Stimulated activated CD4-positive, alpha-beta T cell treated with anti-CD3 and anti-CD28 coated beads, TNF-alpha, amount 100 ng/mL, for 24 hours (primary cell): ENCODE measurements around the gene ARHGAP20.
"Not testable (repeated sequence)": the region's sequence is repeated elsewhere in the genome, so short reads cannot be mapped to it uniquely, and the experiment has no call there.

Experiments
- DNase-seq, 3 experiments: peaks; one replicate each; pipeline ENCODE4 v3.0.0-alpha.2; 2020; ENCODE audit warnings: low read depth in 3 of 3

ARHGAP20 gene

DNA sequence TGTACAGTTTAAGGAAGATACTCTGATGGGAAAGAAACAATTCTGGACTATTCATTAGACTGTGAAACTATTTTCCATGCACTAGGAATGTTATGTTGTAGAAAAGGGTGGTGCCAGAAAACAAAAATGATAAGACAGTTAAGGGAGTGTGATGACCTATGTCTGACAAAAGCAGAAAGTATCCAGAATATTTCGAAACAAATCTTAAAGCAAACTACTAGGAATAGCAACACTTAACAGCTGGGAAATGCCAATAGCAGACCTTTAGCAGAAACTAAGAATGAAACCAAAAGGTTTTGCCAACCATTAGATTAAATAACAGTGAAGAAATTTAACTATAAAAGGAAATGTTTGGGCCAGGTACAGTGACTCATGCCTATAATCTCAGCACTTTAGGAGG is 3.3 kb upstream of the ARHGAP20 start:
- DNase-seq = no peak

DNA sequence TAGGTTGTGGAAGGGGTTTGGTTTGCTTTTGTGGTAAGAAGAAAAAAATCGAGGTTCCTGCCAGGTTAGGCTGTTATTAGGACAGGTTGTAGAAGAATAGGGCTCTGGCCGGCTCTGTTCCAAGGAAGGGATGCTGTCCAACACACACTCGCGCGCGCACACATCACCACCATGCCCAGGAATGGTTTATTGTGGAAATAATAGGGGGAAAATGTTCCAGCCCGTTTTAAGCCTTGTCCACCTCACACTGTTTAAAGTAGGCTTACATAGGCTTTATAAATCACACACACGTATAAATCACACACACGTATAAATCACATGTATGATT is 1.2 kb upstream of the ARHGAP20 start:
- no peak for DNase-seq

DNA sequence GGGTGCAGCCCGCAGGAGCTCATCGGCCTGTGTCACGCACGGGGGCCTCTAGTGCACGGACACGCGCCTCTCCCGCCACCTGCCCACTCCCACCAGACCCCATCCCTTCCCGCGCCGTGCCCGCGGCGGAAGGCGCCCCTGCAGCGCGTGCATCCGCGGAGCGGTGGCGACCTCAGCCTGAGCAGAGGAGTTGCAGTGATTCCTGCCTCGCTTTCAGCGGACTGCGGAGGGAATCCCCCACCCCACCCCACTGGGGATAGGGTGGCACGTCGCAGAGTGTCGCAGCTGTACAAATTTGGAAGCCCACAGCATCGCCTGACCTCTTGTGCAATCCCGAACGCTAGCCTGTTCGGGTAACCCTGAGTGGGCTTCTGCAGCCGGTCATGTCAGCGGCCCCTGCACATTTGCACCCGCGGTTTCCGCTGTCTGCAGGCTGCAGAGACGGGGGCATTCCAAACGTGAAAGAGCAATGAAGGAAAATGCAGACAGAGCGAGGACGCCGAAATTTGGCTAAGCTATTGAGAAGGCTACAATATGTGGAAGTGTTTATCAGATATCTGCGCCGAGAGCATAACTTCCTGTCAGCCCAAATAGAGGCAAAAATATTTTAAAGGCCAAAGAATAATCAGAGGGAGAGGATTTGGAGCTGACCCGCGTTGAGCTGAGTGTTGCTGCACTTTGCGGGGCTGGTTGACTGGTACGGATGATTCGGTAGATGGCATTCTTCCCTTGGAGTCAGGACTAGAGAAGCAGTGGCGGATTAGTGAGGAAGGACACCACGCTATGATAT is 617 bp upstream of the ARHGAP20 start:
- DNase-seq = no peak

DNA sequence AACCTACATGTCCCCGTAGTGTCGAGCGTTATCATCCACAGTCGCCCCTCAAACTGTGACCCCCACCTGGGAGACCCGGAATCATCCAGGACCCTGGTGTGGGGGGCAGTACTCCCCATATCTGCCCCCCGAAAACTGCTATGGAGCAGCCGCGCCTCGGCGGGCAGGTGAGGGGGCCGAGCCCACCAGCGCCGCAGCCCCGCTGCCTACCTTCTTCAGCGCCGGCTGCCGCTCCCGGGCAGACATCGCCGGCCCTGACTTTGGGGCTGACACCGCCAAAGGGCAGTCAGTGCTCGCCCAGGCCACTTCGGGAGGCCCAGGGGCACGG is 825 bp downstream of the ARHGAP20 start:
- DNase-seq = no peak

DNA sequence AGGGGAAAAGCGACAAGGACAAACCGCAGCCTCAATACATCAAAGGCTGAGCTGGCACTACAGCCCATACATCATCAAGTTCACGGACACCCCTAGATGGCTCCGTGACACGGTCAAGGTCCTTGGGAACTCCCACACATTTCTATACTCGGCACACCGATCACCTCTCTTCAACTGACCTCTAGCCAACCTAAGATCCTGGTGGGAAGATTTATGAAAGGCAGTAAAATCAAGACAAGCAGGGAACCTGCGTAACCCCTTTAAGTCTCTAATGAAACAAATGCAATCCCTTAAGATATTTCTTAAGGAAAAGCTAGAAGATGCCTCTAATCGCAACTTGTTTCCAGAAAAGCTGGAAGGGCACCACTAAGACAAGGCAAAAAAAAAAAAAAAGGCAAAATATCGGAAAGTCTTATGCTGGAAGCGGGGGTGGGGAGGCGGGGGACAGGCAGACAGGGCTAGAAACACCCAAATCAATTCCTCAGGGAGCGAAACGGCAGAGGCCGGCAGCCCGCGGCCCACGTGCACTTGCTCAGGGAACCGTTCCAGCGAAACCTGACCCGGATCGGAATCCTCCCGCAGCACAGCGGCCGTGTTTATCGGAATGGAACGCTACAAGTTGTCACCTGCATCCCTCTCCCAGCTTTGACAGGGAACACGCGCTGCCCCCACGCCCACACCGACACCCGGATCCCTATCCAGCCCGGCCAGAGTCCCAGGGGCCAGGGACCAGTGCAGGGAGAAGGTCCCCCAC is 1.4 kb downstream of the ARHGAP20 start:
- DNase-seq = no peak

DNA sequence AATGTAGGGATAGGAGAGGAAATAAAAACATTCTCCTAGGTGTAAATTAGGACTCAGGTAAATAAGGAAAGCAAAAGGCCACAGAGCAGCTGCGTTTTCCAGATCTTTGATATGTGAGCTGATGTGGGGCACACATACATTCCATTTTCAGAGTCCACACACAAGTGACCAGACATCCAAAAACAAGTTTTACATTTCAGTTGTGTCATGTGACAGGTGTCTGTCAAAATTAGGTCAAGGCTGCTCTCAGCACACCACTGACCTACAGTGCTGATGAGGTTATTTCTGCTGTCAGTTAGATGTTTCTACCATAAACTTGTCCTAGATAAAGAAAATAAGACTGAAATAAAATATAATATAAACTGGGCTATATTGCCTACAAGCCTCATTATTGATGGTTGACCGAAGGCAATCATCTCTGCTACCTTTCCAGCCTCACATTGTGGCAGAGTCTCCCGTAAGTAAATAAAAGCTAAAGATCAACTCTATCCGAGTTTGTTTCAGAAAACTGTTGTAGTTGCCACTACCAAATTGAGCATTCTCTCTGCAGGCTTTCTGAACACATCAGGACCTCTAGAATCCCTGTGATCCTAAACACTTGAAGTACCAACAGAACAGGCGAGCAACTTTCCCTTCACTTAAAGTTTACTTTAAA is 7.9 kb downstream of the ARHGAP20 start:
- no peak for DNase-seq

DNA sequence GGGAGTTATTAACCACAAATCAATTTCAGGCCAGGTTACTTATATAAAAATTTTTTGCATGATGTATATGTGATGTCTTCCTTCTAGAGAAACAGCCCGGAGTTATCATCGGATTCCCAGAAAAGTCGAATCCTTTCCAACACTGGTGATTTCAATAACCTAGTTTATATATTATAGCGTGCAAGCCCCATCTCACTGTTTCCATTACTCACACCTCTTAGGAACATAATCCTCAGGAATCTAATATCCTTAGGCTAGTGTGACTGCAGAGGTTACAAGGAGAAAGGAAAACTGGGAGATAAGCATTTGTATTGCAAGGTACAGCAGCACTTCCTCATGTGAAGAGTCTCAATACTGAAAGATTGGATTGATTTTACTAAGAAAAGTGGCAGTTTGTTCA is 20.3 kb downstream of the ARHGAP20 start:
- DNase-seq = no peak

DNA sequence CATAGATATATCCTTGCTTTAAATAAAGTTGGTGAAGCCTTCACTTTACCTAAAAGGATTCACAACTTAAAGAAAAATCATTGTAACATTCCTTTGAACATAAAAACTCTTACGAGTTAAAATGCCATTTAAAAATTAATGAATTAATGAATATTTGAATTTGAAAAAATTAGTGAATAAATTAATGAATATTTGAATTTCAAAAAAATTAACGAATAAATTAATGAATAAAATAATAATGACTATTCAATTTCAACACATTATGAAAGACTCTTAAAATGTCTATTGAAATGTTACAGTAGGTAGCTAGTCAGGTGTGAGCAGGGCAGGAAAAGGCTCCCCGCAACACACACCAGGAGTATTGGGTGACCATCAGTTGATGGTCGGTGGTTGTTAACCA is 22.9 kb downstream of the ARHGAP20 start:
- no peak for DNase-seq

DNA sequence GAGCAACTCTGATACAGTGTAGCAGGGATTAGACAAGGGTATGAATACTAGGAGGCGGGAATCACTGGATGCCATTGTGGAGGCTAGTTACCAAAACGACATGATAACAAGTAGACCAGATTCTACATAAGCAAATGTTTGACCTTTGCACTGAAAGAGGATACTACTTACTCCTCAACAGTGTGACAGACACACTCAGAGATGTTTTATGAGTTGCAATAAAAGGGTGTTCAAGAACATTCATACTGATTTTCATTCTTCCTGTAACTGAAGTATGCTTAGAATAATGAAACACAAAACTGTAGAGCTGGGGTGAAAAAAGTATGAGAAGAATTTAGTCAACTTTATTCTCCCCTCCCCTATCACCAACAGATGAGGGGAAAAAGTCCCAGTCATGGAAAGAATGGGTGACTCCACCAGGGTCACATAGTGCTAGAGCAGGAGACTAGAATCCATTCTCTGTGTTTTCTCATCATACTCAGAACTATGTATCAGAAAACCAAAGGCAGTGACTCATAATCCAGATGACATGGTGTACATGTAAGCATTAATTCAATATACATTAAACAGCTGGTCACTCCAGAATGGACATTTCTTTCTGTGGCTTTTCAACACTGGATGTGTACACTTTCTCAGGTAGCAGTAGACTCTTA is 32.8 kb downstream of the ARHGAP20 start:
- no peak for DNase-seq

DNA sequence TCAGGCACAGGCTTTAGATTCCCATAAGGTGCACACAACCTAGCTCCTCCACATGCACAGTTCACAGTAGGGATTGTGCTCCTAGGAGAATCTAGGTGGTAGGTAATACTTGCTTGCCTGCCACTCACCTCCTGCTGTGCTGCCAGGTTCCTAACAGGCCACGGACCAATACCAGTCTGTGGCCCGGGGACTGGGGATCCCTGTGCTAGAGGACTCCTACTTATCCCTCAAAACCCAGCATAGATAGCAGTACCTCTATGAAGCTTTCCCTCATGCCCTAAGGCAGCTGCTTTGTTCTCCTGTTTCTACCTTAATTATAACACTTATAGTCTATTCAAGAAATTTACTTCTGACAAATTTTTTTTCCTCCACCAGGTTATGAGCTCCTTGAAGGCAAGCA is 36.7 kb downstream of the ARHGAP20 start:
- no peak for DNase-seq

DNA sequence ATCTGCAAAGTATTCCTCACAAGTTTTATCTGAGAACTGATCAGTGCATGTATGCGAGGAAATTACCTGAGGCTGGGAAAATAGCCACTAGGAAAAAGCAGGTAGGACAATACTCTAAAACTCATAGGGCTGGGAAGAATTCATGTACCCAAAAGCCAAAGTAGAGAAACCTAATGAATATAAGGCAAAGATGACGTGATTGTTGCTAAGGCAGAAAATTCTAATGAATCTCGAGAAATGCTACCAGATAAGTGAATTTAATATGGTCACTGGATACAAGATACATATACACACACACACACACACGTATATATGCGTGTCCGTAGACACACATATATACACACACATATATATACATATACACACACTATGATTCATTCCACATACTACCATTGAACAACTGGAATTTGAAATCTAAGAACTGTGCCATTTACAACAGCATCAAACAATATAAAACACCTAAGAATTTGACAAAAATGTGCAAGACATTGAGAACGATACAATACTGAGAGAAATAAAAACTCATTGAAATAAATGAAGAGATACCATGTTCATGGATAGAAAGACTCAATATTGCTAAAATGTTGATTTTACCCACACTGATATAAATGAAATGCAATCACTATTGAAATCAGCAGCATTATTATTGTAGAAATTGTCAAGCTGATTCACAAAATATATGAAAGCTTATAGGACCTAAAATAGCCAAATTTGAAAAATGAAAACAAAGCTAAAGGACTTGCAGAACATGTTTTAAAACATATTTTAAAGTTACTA is 46.4 kb downstream of the ARHGAP20 start:
- no peak for DNase-seq

DNA sequence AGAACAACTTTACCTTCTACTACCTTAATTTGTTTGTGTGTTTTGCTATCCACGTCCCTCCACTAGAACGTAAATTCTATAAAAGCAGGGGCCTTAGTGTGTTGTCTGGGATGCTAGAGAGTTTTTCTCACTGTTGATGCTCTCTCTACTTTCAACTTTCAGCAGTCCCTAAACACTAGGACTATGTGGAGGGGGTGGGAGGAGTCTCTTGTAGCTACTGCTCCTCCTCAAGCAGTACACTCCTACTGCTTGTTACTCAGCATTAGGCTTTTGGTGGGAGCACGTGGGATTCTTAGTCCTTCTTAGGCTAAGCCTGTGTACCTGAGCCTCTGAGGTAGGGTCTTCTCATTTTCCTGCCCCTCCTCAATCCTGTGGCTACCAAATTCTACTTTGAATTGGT is 56.3 kb downstream of the ARHGAP20 start:
- DNase-seq = no peak

DNA sequence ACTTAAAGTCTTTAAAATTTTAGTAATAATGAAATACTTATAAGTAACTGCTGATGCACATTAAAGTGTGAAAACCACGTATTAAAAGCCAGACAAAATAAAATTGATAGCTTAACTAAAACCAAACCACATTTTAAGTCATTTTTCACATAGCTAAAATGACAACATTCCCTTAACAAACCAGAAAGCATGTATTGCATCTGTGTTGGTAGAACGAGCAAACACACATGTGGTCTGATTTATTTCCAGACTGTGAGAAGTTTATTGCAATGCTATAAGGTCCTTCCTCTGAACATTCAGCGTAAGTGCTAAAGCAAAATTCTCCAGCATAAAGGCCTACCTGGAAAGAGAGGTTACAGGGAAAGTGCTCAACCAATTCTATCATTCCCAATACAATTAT is 57.8 kb downstream of the ARHGAP20 start:
- no peak for DNase-seq

DNA sequence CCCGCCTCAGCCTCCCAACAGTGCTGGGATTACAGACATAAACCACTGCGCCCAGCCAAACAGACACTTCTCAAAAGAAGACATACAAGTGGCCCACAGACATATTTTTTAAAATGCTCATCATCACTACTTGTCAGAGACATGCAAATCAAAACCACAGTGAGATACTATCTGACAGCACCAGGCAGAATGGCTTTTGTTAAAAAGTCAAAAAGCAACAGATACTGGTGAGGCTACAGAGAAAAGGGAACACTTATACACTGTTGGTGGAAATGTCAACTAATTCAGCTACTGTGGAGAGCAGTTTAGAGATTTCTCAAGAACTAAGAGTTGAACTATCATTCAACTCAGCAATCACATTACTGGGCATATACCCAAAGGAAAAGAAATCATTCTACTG is 67.0 kb downstream of the ARHGAP20 start:
- no peak for DNase-seq

DNA sequence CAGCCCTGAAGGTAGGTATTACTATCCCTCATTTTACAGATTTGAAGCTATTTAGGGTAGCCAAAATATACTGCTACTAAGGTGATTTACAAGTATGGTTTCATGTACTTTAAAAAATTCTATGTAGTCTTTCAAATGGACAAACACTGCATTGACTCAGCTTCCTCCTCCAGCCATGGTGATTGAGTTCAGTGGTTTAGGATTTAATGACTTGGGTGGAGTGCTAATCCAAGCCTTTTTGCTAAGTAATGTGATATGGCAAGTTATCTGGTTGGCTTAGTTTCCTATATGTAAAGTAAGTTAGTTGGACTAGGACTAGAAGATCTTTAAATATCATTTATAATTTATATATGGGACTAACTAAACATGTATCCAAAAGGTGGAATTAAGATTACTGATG is 77.9 kb downstream of the ARHGAP20 start:
- DNase-seq = no peak

DNA sequence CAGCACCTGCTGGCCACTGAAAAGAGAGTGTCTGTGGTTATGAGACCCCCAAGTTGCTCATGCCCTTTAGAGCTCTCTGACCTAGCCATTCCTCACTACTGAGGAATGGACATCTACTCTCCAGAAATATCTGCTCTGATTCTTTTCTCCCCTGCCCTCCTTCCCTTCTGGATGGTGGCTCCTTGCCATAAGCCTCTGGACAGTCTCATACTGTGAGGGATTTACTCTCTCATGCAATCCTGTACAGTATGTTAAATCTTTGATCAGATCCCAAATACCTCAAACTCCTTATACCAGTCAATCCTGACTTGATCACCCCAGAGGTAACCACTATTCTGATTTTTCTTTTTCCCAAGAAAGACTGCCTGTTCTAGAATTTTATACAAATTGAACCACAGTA is 80.7 kb downstream of the ARHGAP20 start:
- DNase-seq = no peak

DNA sequence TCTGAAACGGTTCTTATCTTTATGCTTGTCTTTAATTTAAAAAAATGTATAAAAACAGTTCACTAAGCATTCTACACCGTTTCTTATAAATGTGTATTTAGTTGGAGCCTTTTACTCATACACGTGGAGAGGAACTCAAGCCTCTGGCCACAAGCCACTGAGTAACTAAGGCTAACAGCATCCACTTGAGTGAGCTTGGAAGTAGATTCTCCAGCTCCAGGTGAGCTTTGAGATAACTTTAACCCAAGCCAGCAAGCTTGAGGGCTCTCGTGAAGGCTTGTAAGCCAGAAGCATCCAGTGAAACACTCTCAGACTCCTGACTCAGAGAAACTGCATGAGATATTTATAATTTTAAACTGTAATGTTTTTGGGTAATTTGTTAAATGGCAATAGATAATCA is 82.6 kb downstream of the ARHGAP20 start:
- DNase-seq = no peak

DNA sequence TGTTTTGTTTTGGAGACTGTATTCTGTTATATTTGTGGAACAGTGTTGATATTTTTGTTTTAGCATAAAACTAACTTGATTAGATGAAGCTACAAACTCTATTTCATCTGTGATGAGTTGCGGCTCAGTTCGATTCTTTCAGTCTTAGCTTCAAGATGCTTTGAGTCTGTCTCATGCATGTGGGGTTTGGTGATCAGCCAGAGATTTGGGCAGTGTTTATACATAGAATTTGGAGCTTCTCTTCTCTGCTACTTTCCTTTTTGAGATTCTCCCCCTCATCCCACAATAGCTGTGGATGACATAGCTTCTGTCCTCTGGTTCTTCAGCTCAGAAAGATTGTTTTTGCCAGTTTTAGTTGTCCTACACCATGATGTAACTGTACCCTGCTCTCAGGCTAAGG is 90.4 kb downstream of the ARHGAP20 start:
- no peak for DNase-seq

DNA sequence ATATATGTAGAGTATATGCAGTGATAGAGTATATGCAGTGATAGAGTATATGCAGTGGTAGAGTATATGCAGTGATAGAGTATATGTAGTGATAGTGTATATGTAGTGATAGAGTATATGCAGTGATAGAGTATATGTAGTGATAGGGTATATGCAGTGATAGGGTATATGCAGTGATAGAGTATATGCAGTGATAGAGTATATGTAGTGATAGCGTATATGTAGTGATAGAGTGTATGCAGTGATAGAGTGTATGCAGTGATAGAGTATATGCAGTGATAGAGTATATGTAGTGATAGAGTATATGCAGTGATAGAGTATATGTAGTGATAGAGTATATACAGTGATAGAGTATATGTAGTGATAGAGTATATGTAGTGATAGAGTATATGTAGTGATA is 92.9 kb downstream of the ARHGAP20 start:
- DNase-seq = not testable (repeated sequence)

DNA sequence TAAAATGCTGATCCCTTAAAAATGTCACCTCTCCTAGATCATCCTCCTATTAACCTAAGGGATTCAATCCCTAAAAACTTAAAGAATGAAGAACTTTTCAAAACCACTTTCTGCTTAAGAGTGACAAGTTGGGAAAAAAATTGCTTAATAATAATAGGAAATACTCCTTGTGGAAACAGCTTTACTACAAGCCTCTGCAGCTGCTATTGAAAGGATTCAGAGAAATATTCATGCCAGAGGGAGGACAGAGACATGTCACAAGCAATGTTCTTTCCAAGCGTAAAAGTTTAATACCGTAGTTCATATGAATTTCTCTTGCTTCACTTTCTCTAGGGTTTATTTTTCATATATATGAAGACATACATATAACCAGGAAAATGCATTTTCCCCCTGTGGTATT is 98.2 kb downstream of the ARHGAP20 start:
- DNase-seq = no peak

DNA sequence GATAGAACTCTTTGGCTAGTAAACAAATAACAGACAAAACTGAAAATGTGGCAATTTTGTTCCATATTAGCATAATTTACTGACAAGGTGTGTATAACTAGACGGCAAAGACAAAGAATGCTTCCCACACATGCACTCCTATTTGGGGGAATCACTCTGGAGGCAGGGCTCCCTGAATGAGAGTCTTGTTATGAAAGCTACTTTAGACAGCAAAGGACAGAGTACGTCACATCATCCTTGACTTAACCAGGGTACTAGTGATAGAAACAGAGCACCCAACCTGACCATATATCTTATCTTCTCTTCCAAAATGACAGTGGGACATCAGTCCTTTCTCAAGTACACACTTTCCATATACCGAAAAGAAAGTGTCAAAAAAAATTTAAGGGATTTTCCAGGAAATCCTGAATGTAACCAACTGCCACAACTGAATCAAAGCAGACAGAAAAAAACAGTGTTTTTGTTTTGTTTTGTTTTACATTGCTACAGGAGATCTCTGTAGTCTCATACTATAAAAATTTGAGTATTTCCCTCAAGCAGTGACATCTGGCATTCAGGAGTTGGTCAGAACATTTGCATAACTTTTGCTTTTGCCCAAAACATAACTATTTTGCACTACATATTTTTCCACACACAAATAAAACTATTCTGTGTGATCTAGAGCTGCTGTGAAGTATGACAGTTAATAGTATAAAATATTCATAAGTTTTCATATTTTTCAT is 98.9 kb downstream of the ARHGAP20 start:
- DNase-seq = no peak
